GM21786 (cell line): ENCODE data around the gene WDR5.

Experiments
- ATAC-seq: cut with Tn5 transposase; IDR thresholded peaks from one replicate; pipeline ENCODE4 v1.9.1; 2021; ENCODE audit not compliant: unreplicated experiment

WDR5 gene

DNA sequence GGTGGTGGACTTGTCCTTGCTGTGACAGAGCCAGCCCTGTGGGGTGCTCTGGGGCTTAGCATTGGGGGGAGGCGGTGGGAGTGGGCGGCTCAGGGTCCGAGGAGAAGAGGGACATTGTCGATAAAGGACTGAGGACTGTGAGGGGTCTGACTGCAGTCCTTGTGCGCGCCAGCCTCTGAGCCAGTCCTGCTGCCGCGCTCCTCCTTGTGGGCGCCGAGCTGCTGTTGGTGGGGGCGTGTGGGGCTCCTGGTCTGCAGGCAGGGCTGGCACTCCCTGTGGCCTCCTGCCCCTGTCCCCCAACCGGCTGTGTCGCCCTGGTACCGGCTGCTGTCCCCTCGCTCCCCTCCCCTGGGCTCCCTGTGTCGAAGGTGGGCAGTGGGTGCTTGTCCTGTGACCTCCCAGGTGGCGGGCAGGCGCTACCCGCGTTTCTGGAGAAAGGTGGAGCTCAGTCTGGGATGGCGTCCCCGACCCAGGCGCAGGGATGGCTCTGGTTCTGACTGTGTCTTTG, 21.6 kb downstream of the WDR5 start:
- no peak for ATAC-seq

DNA sequence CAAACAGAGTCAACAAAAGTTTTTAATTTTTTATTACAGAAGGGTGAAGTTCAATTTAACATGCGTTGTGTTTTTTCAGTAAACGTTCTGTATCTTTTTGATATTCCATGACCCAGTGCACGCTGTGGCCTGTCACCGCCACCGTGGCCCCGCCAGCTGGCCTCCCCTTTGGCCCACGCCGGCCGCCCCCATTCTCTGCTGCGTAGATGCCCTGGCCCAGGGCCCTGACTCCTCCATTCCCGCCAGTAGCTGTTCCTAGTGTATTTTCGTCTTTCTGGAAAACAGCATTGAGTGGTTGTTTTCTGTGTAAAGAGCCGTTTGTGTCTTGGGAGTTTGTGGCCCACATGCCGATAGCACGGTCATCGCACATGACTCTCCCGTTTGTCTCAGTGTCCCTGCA, 22.4 kb downstream of the WDR5 start:
- ATAC-seq: no peak

DNA sequence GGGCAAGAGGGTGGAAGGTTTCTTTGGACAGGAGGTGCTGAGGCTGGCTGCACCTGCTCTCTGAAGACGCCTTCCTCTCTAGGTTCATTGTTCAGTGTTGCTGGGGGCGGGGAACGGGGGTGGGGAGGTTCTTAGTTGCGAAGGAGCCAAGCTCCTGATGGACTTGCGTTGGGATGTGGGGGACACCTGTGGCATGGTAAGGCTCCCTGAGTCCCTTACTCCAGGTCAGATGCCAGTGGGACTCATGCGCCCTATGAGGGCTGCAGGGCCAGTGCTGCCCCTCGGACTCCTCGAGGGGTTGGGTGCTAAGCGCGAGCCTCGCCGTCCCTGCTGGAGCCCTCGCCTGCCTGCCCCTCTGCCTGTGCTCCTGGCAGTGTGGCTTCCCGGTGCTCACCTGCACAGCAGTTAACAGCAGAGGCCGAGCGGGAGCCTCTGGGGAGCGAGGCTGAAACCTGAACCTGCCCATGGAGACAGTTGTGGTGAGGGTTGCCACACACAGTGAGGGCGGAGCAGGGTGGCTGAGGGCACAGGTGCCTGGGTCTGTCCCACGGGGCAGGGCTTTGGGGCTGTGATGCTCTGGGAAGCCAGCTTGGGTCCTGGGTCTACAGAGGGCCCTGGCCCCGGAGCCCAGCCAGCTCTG, 23.0 kb downstream of the WDR5 start:
- ATAC-seq: no peak

DNA sequence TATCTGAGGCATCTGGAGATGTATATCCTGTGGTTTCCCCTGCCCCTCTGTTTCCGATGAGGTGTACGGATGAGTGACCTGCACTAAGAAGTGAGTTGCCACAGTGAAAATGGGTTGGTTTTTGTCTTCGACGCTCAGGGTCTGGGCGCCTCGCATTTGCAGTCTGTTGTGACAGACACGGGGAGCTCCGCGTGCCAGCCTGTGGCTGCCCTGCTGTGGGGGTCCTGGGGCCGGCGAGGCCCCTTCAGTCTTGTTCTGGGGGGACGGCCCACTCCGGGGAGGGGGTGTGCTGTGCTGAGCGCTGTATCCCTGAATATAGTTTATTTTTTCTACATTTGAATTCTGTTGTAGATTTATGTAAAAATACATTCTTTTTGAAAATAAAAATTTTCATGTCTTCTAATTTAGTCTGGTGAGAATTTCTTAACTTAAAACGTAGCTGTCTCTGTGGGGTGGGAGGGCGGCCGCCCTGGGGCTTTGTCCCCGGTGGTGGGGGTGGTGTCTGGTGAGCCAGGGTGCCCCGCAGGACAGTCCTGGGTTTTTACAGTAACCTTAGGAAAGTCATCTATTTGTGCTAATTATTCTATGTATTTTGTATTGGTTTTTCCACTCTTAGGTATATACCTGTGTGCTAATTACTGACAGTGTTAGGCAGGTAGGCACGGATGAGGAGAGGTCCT, 23.8 kb downstream of the WDR5 start:
- ATAC-seq: no peak

DNA sequence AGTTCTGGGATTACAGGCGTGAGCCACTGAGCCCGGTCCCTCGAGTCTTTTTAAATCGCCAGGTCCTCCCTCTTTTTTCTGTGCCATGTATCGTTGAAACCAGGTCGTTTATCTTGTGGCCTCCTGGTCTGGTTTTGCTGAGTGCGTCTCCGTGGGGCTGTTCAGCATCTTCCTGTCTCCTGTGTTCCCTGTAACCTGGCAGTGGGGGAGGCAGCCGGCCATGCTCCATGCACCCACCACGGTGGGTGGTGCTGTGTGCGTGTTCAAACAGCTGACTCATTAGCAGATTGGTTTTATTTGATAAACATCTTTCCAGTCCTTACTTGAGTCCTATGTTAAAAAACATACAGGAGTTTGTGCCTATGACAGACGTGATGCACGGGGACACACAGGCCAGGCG, 25.8 kb downstream of the WDR5 start:
- ATAC-seq: no peak

DNA sequence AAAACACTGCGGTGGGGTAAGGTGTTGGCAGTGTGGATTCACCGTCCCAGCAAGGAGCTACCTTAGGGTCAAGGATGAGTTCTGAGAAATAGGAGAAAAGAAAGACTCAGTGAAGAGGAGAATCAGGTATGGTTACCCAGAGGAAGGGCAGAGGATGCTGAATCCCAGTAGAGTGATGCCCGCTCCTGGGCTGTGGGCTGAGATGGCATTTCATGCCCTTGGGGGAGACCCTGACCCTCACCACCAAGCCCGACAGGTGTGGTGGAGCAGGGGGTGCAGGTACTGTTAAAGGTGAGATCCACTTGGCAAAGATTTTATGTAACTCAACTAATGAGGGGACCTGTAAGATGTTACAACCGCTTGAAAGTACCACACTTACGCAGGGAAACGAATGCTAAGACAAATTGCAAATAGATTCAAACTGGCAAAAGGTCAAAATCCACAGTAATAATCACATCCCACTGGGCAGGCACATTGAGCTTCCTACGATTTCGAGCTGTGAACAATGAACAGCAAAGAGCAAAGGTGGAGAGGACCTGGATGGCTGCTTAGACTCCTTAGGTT, 26.4 kb downstream of the WDR5 start:
- no peak for ATAC-seq

DNA sequence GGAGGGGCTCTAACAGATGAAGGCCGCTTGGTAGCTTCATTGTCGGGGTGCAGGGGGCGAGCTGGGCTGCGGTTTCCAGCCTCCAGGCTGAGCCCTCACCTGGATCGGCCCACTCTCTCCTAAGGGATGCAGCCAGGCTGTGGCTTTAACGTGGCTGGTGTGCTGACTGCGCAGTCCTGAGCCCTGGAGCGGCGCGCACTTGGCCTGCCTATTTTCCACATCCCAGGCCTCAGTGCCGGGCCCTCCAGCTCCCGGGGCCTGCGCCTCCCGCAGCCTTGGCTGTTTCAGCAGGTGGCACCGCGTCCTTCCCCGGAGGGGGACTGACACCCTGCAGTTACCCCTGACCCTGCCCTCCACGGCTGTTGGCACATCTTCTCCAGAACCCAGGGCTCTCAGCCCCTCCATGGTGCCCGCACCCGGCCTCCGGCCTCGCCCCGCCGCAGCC, 27.1 kb downstream of the WDR5 start:
- ATAC-seq: no peak

DNA sequence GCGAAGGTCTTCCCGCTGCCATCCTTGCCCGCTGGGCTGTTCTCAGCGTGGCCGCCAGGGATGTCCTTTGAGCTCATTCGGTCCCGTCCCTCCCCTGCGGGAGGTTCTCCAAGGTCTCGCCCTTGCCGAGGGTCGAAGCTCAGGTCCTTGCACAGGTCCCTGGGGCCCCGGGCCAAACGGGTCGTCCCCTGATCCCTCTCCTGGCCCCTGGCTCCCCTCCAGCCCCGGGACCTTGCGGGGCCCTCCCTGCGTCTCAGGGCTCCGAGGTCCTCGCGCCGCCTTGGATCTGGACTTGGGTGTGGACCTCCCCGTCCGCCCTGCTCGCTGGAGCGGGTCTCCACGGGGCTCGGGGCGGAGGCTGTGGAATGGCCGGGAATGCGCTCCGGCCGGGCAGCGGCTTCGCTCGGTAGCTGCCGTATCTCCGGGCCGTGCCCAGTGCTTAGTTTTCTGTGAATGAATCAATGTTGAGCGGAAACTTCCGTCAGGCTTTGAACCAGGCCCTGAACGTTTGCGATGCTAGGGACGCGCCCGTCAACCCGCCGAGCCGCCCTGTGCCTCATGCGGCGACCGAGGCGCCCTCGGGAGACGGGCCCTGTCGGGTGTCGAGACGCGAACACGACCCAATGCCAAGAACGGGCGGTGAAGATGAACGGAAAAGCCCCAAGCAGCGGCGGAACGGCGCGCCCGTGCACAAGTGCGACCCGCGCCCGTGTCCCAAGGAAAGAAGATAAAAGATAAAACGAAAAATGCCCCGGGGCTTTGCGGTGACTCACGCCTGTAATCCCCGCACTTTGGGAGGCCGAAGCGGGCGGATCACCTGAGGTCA, 27.7 kb downstream of the WDR5 start:
- no peak for ATAC-seq

DNA sequence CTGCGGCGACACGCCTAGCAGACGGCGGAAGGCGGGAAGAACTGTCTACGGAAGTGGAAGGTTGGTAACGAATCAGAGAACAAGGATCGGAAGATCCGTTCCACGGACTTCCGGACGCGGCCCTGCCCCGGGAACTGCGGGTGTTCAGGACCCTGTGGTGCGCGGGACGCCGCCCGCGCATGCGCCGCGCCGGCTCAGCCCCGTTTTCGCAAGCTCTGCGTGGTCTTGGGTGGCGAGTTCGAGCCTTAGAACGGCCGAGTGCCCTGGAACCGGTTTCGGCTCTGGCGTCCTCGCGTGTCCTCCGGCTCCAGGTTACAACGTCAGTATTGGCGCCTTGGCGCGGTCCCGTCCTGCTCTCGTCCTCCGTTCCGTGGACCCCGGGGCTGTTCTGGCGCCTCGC, 29.0 kb downstream of the WDR5 start:
- ATAC-seq: no peak

DNA sequence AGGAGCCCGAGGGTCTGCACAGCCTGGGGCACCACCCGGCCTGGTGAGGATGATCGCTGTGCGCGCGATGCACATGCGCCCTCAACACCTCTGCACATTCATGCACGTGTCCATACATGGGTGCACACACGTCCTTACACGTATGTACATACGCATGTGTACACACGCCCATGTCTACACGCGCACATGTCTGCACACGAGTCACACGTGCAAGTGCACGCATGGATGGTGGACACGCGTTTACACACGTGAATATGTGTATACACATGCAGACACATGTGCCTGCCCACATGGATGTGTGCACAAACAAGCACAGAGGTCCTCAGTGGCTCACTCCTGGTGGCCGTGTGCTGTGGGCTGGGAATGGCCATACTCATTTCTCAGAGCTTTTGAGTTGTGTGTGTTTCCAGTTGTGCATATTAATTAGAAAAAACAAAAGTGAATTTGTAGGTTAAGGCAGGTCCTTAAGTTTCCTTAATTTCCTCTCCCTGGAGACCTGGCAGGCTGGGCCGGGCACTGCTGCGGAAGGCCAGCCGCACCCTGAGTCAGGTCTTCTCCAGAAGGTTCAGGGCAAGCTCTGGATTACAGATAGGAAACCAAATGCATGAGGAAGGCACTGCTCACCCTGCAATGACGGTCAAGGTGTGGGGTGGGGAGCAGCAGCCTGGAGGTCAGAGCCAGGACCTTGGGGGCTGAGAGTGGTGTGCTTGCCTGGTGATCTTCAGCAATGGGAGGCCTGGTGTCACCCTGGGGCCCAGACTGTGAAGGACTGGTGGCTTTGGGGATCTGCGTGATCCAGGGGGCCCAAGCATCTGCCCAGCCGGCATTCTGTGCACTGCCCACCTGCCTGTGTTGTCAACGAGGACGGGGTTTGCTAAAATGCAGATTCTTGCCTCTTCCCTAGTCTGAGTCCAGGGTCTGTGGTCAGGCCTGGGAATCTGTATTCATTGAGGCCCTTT, 29.8 kb downstream of the WDR5 start:
- no peak for ATAC-seq

DNA sequence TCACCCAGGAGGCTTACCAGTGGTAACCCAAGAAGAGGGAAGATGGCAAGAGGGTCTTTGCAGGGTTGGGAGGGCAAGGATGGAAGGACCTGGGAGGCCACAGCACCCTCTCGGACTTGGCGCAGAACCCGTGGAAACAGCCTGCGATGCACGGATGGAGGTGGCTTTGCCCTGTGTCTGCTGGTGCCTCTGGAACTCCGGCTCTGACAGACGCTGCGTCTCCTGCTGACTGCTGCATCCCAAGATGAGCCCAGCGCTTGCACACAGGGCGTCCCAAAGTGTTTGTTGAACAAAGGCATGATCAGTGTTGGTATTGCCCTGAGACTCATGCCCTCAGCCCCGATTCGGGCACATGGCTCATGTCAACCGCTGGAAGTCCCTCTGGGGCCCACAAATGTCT, 30.5 kb downstream of the WDR5 start:
- no peak for ATAC-seq

DNA sequence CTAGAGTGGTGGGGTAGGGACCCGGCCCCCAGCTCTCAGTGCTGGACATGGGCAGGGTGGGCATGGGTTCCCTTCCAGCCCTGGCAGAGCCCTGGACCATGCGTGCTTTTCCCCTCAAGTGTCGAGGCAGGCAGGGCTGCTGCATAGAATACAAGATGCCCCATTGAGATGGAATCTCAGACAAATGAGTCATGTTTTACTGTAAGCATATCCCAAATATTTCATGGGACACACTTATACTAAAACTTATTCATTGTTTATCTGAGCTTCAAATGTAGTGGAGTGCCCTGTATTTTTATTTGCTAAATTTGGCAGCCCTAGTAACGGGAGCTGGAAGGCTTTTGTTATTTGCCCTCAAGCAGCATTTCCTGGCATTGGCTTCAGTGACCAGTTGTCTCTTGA, 31.6 kb downstream of the WDR5 start:
- ATAC-seq: no peak

DNA sequence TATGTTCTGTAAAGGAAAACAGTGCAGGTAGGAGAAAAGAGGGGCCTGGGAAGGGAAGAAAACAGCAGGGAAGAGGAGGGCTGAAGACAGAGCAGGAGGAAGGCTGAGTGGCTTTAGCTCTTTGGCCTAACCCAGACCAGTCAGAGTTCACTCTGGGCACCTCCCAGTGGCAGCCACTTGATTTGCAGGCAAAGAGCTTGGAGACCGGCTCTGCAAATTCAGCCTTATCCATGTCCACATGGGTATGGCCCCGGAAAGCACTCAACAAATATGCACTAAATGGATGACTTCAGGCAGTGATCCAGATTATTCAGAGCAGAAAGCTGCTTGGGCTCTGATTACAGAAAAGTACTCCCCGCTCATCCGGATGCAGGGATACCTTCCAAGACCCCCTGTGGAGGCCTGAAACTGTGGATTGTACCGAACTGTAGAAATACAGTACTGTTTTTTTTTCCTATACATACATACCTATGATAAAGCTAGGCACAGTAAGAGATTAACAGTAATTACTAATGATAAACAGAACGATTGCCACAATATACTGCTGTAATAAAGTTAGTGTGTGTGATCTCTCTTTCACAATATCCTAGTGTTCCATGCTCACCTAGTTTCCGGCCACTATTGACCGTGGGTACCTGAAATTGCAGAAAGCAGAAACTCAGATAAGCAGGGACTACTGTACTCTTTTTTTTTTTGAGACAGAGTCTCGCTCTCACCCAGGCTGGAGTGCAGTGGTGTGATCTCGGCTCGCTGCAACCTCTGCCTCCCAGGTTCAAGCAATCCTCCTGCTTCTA, 33.1 kb downstream of the WDR5 start:
- ATAC-seq: no peak

DNA sequence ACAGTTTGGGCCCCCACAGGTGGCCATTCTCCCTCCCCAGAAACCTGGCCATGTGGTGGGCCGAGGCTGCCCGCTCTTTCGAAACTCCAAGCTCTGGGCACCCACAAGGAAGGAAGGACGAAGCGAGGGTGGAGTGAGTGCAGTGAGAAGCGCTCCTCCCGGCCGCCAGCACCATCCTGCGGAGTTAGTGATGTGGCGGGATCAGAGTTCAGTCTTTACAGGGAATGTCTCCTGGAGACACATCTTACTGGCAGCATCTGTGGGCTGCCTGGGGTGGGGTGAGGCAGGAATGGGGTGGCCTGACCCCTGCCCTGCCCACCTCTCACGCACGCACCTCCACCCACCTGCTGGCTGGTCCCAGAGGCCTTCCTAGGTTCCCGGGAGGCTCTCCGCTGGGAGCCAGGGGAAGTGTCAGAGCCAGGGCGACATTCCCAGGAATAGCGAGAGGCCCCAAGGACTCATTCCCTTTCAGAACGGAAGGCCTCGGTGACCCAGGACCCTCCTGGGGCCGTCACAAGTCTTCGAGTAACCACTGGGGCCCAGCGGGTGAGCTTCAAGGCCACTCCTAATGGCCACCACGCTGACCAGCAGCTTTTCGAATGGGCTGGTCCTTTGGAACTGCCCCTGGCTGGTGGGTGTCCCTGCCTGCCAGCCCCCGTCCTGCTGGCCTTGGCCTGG, 34.0 kb downstream of the WDR5 start:
- no peak for ATAC-seq

DNA sequence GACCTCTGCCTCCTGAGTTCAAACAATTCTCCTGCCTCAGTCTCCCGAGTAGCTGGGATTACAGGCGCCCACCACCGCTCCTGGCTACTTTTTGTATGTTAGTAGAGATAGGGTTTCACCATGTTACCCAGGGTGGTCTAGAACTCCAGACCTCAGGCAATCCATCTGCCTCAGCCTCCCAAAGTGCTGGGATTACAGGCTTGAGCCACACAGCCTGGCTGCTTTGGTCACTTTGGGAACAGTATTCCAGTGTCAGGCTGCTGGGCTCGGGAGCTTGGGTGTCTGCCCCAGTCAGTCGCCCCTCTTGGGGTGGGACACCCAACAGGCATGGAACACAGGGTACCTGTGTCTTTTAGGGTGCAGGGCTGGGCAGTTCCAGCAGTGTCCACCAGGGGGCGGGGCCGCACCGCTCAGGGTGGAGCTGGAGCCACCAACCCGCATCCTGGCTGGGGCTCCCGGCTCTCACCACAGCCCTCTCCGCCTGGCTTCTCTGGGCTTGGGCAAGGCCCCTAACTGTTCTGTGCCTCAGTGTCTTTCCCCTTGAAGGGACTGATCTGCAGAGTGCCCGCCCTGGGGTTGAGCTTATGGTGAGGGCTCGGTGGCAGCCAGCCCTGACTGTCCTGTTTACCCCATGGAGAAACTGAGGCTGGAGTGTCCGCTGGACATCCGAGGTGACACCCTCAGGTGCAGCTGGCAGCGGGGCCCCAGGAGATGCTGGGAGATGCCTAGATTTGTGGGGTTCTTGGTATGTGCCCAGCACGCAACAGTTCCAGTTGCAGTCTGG, 34.8 kb downstream of the WDR5 start:
- no peak for ATAC-seq

DNA sequence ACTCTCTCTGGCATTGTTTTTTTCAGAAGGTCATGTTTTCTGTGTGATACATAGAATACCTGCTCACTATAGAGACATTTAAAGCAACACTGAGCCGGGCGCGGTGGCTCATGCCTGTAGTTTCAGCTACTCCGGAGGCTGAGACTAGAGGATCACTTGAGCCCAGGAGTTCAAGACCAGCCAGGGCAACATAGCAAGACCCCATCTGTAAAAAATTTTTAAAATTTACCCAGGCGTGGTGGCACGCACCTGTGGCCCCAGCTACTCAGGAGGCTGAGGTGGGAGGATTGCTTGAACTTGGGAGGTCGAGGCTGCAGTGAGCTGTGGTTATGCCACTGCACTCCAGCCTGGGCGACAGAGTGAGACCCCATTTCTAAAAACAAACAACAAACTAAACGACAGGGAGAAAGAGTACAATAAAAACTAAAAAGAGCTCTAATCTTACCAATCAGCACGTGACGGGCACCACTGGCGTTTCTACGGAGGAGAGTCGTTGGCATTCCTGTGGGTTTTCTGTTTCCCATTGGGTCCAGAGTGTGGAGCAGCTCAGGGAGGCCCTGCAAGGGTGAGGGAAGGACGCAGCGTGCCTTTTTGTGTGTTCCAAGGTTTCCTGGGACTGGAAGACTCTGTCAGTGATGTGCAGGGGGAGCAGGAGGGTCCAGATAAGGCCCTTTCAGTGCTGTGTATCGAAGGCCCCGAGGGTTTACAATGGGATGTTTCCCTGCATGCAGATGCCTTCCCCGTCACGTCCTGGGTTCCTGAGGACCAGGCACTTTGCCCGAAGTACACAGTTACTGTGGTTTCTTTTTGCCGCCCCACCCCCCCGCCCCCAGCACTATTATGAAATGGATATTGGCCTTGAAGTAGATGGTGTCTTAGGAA, 35.7 kb downstream of the WDR5 start:
- no peak for ATAC-seq
